ENCODE results near the gene IER2.

GRCh38 chr19:13100841-13101589, 49.2 kb upstream of the IER2 start:
- TF ChIP-seq POLR2AphosphoS5 (IDR thresholded peaks at IDR 0.05; ENCODE audit: insufficient read depth, low read depth, low read length) (no peak), CTCF (IDR thresholded peaks at IDR 0.05; ENCODE audit: extremely low read depth in 1 of 2, insufficient read depth in 1 of 2, low read depth in 1 of 2, low read length in 2 of 2) (peak; percentile 53 to 79), POLR2A (IDR thresholded peaks at IDR 0.05; ENCODE audit: low read depth, low read length) (peak; percentile 51), JUN (IDR thresholded peaks at IDR 0.05; ENCODE audit: borderline replicate concordance, insufficient read depth, insufficient read length, low read depth) (no peak)
- TF ChIP-seq, protein P1, sequence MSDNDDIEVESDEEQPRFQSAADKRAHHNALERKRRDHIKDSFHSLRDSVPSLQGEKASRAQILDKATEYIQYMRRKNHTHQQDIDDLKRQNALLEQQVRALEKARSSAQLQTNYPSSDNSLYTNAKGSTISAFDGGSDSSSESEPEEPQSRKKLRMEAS (IDR thresholded peaks at IDR 0.05; ENCODE audit: insufficient read depth, insufficient read length): no peak

All from endothelial cell of umbilical vein (primary cell).